K562 (cell line): ENCODE measurements around the gene ERFL. TPM values are rescaled to one million over a fixed set of nuclear protein-coding genes. Genes with fewer than 3 reads are reported as not detected.

Source experiments
- NCOA2 ChIP-seq, 2 experiments: fragments of 450-650 bp; IDR thresholded peaks; 2 replicates each; pipeline ENCODE4 v1.6.1; 2018; ENCODE audit warnings: mild to moderate bottlenecking in 2 of 2, moderate library complexity in 1 of 2; ENCODE audit not compliant: partially characterized antibody in 2 of 2
- NFRKB ChIP-seq: fragments of 450-650 bp; IDR thresholded peaks from 2 replicates; pipeline ENCODE4 v1.6.1; 2016; ENCODE audit warnings: low read depth
- SP1 ChIP-seq: sonication (generic); formaldehyde crosslinking; IDR thresholded peaks from 2 replicates; pipeline ENCODE4 v1.8.1; 2022; ENCODE audit warnings: mild to moderate bottlenecking, missing genetic modification reagents
- VEZF1 ChIP-seq: fragments of 200-800 bp; sonication (Bioruptor generic); IDR thresholded peaks from 2 replicates; pipeline ENCODE4 v1.6.1; 2017; ENCODE audit warnings: missing genetic modification characterization, missing compliant biosample characterization
- YBX1 ChIP-seq: fragments of 450-650 bp; IDR thresholded peaks from 2 replicates; pipeline ENCODE4 v1.7.1; 2016; ENCODE audit warnings: mild to moderate bottlenecking
- ZBTB33 ChIP-seq: sonication (generic); formaldehyde crosslinking; IDR thresholded peaks from 2 replicates; pipeline ENCODE4 v1.8.1; 2023; ENCODE audit warnings: mild to moderate bottlenecking, missing genetic modification reagents
- ZNF239 ChIP-seq: fragments of 250-450 bp; sonication (Bioruptor Pico); IDR thresholded peaks from 2 replicates; pipeline ENCODE4 v1.4.0; 2020; ENCODE audit warnings: mild to moderate bottlenecking
- polyA plus RNA-seq, 8 experiments: library from polyadenylated mRNA; depleted of rRNA in 4 of 8; stranded (reverse) in 5 of 8; unstranded in 3 of 8; fragments of >200 nt; fragmentation: Nextera tagmentation in 2 of 8; fragmentation: Illumina TruSeq in 1 of 8; extraction: Ambion mirVana in 2 of 8; extraction: Trizol in 1 of 8; gene quantifications; 2 replicates each; pipeline versions ENCODE4 v1.2.1 to v1.2.3, GENCODE V29; 2011 to 2014; ENCODE audit warnings: inconsistent platforms in 1 of 8, missing spikeins in 1 of 8
- total RNA-seq, 7 experiments: library from RNA; depleted of rRNA in 6 of 7; stranded (reverse); fragments of >200 nt in 6 of 7; fragmentation: Illumina TruSeq in 2 of 7; extraction: Trizol in 2 of 7; gene quantifications; 2 replicates each; pipeline versions ENCODE4 v1.2.1 to v1.2.3, GENCODE V29; 2011 to 2021; ENCODE audit warnings: low replicate concordance in 1 of 7
- TF ChIP-seq, protein P1 (sequence below): IDR thresholded peaks from 2 replicates; pipeline ENCODE4 v1.6.1; 2012; ENCODE audit warnings: low read depth, low read length, improper control_type of control experiment, borderline replicate concordance

The ERFL gene
- total and polyA plus RNA-seq, 9 of the 15 experiments (the other 6 are each of a cell fraction or from before 2014, with no cell fraction given): 0.07 to 0.75 (median 0.32) TPM; not detected in 4

DNA sequence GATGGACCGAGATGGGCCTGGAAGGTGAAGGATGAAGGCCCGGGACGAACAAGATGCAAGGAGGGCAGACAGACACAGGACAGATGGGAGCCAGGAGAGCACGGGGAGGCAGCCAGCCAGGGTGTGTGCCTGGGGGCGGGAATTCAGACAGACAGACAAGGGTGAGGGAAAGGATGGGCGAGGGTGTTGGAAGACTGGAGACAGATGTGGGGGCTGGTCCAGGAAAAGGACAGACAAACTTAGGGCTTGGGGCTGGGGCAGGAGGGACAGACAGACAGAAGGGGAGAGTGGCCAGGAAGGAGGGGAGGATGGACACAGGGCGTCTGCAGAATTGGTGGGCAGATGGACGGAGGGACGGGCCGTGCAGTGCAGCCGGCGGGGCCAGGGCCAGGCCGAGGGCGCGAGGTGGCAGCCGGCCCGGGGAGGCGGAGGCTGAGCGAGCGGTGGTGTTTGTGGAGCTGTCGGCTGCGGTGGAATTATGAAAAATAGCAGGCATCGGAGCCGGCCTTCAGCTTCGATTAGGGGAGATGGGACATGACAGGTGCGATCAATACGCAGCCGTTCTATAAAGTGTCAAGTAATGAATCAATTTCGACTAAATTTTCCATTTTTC lies 4.6 kb upstream of the ERFL start (continued):
- TF ChIP-seq ZBTB33 (no peak), NCOA2 (IDR thresholded peaks at IDR 0.05; ENCODE audit: partially characterized antibody in 2 of 2) (no peak), SP1 (no peak), YBX1 (no peak), NFRKB (no peak), ZNF239 (CRISPR knock-in tag) (no peak), VEZF1 (CRISPR knock-in tag) (no peak)
- TF ChIP-seq, protein P1, sequence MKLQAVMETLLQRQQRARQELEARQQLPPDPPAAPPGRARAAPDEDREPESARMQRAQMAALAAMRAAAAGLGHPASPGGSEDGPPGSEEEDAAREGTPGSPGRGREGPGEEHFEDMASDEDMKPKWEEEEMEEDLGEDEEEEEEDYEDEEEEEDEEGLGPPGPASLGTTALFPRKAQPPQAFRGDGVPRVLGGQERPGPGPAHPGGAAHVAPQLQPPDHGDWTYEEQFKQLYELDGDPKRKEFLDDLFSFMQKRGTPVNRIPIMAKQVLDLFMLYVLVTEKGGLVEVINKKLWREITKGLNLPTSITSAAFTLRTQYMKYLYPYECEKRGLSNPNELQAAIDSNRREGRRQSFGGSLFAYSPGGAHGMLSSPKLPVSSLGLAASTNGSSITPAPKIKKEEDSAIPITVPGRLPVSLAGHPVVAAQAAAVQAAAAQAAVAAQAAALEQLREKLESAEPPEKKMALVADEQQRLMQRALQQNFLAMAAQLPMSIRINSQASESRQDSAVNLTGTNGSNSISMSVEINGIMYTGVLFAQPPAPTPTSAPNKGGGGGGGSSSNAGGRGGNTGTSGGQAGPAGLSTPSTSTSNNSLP: no peak
